Neutrophil (primary cell): ENCODE data around the gene SOCS7.

ENCODE experiments used
- H3K27ac ChIP-seq: fragments of 200-600 bp; sonication (generic); 2 replicates; pipeline ENCODE4 v1.5.1; 2016; ENCODE audit warnings: mild to moderate bottlenecking, moderate library complexity
- H3K27me3 ChIP-seq: fragments of 200-600 bp; sonication (generic); 2 replicates; pipeline ENCODE4 v1.6.0; 2016; ENCODE audit warnings: mild to moderate bottlenecking
- H3K36me3 ChIP-seq: fragments of 200-600 bp; sonication (generic); 2 replicates; pipeline ENCODE4 v1.5.1; 2017
- H3K4me1 ChIP-seq, 2 experiments: fragments of 200-600 bp in 1 of 2; sonication (generic) in 1 of 2; 1 replicate in 1 of 2; 2 replicates in 1 of 2; pipeline versions ENCODE4 v1.5.1 to v1.6.1; 2013 to 2016; ENCODE audit warnings: low read depth in 1 of 2, low read length in 1 of 2, mild to moderate bottlenecking in 1 of 2, moderate library complexity in 1 of 2; ENCODE audit not compliant: control insufficient read depth in 1 of 2, insufficient read depth in 1 of 2
- H3K4me3 ChIP-seq, 2 experiments: fragments of 200-600 bp in 1 of 2; sonication (generic) in 1 of 2; 1 replicate in 1 of 2; 2 replicates in 1 of 2; pipeline ENCODE4 v1.5.1; 2013 to 2016; ENCODE audit warnings: low read depth in 1 of 2, low read length in 1 of 2, mild to moderate bottlenecking in 1 of 2, moderate library complexity in 1 of 2
- H3K9me3 ChIP-seq: fragments of 200-600 bp; sonication (generic); 2 replicates; pipeline ENCODE4 v1.5.1; 2016
- CTCF ChIP-seq: fragments of 200-600 bp; sonication (generic); IDR thresholded peaks from 2 replicates; pipeline ENCODE4 v1.5.1; 2016; ENCODE audit warnings: antibody characterized with exemption

The SOCS7 gene

DNA sequence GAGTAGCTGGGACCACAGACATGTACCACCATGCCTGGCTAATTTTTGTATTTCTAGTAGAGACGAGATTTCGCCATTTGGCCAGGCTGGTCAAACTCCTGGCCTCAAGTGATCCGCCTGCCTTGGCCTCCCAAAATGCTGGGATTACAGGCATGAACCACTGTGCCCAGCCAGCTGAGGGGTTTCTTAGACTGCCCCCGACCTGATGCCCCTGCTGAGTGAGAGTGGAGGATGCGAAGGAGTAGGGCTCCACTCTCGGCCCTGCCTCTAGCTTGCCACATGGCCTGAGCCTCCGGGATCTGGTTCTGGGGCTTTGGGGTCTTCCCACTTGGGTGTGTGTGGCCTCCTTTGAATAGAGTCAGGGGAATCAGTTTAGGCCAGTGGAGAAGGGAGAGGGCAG lies 18.9 kb upstream of the SOCS7 start:
- H3K4me3 ChIP-seq, result no peak overlapping the region
- H3K27ac ChIP-seq, result no peak overlapping the region
- H3K36me3 ChIP-seq, result no peaks in the 10 kb centered on the region
- no peak for TF ChIP-seq CTCF
- no peaks in the 10 kb centered on the region for H3K4me1 ChIP-seq
- no peaks in the 10 kb centered on the region for H3K27me3 ChIP-seq
- no peaks in the 10 kb centered on the region for H3K9me3 ChIP-seq

- Histone ChIP-seq H3K9me3 (no peaks in the 10 kb centered on the region), H3K4me3 (no peak overlapping the region), H3K27ac (no peak overlapping the region), H3K4me1 (no peaks in the 10 kb centered on the region), H3K27me3 (no peaks in the 10 kb centered on the region), H3K36me3 (no peaks in the 10 kb centered on the region)
- TF ChIP-seq CTCF, result peak; percentile 56
These were observed 17.9 kb upstream of the SOCS7 start for GRCh38 chr17:38333635-38334295.

DNA sequence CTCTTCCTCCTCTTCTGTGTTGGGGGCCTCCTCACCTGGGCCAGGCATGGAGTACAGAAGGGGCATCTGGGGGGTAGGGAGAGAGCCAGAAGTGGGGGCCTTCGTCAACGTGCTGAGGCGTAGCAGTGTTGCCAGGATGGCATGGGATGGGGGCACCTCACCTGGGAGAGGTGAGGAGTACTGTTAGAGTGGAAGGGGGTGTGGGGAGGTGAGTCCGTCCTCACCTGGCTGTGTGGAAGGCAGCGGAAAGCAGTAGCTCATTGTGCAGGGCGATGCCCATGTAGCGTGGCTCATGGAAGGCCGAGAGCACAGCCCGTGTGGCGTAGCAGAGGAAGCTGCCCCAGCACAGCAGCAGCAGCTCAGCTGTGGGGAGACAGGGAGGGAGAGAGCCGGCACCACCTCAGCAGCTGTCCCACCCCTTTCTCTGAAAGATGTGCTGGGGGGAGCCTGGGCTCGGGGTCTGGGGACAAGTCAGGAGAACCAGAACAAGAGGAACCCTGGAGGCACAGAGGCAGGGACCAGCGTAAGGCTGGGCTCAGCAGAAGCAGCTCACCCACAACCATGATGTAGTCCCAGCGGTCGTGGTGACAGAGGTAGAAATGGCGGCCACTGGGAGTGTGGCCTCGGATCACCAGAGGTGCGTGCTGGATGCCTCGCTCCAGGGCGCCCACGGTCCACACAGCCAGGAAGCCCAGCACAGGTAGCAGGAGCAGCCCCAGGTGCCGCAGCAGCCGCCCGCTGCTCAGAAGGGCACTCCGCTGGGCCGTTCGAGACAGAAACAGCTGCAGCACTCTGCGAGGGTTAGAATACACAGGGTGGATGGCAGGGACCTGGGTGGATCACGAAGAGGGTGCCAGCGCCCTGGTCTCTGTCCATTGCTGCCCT lies 16.9 kb upstream of the SOCS7 start:
- Histone ChIP-seq H3K4me1 (no peaks in the 10 kb centered on the region), H3K4me3 (no peak overlapping the region), H3K9me3 (no peaks in the 10 kb centered on the region), H3K27me3 (no peaks in the 10 kb centered on the region), H3K36me3 (no peaks in the 10 kb centered on the region), H3K27ac (no peak overlapping the region)
- TF ChIP-seq CTCF, result no peak

GRCh38 chr17:38336838-38337237 lies 14.8 kb upstream of the SOCS7 start:
- no peaks in the 10 kb centered on the region for H3K36me3 ChIP-seq
- H3K9me3 ChIP-seq, result no peaks in the 10 kb centered on the region
- H3K4me3 ChIP-seq, result no peak overlapping the region
- no peaks in the 10 kb centered on the region for H3K4me1 ChIP-seq
- TF ChIP-seq CTCF, result no peak
- H3K27ac ChIP-seq, result no peak overlapping the region
- no peaks in the 10 kb centered on the region for H3K27me3 ChIP-seq

DNA sequence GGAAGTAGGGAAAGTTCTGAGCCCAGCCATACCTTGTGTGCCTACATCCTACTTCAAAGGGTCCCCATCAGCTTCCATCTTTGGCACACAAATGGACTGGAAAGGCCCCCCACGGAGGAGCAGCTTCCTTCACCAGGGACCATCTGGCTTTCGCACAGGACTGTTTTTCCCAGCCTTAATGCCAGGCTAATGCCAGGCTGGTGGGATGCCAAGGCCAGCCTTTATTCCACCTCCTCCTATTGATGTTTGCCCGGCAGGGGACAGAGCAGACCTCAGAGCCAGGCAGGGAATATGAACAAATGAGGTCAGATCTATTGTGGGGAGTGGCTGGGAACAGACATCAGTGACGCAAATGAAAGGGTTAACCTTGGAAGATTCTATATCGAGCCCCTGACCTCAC lies 13.6 kb upstream of the SOCS7 start:
- H3K4me3 ChIP-seq, result no peak overlapping the region
- H3K9me3 ChIP-seq, result no peaks in the 10 kb centered on the region
- H3K4me1 ChIP-seq, result no peaks in the 10 kb centered on the region
- TF ChIP-seq CTCF, result no peak
- H3K27ac ChIP-seq, result no peak overlapping the region
- no peaks in the 10 kb centered on the region for H3K27me3 ChIP-seq
- no peaks in the 10 kb centered on the region for H3K36me3 ChIP-seq
